ENCODE results near the gene RBM25.
"Not testable (repeated sequence)": the region's sequence is repeated elsewhere in the genome, so short reads cannot be mapped to it uniquely, and the experiment has no call there.

The RBM25 gene

DNA sequence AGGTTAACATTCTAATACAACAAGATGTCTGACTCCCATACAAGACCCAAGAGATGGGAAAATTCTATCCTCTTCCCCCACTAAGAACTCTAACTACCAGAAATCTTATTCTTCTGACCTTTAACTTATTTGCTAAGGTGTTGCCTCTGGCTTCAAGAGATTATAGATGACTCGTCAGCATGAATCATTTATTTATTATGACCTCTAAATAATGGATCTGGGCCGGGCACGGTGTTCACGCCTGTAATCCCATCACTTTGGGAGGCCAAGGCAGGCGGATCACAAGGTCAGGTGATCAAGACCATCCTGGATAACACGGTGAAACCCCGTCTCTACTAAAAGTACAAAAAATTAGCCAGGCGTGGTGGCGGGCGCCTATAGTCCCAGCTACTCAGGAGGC lies 42.3 kb upstream of the RBM25 start:
- H2BK5ac ChIP-seq (ENCODE audit: low read depth, low read length, poor library complexity); H3K23ac ChIP-seq (ENCODE audit: low read length); H3K4me3 ChIP-seq (ENCODE audit: low read depth, low read length); H3K79me1 ChIP-seq (ENCODE audit: low read length); H2AFZ ChIP-seq (ENCODE audit: insufficient read depth, low read length, poor library complexity); H3K79me2 ChIP-seq (ENCODE audit: control insufficient read depth, insufficient read depth, low read length, poor library complexity); H4K8ac ChIP-seq (ENCODE audit: low read depth, low read length); H3K27ac ChIP-seq (ENCODE audit: low read depth, low read length); H3K9me3 ChIP-seq (ENCODE audit: insufficient read depth, low read depth, low read length); H3K18ac ChIP-seq (ENCODE audit: low read length); H2BK12ac ChIP-seq (ENCODE audit: low read length); H3K4ac ChIP-seq (ENCODE audit: low read depth, low read length); H4K91ac ChIP-seq (ENCODE audit: low read depth, low read length); H4K12ac ChIP-seq (ENCODE audit: low read depth, low read length); H3K4me2 ChIP-seq (ENCODE audit: low read length); H3K4me1 ChIP-seq (ENCODE audit: control insufficient read depth in 1 of 2, insufficient read depth in 2 of 2, low read length in 2 of 2); DNase-seq; H2AK5ac ChIP-seq (ENCODE audit: low read length); H3K27me3 ChIP-seq (ENCODE audit: insufficient read depth, low read length); H3K9ac ChIP-seq (ENCODE audit: low read length); H3K14ac ChIP-seq (ENCODE audit: low read length); H2BK120ac ChIP-seq (ENCODE audit: insufficient read depth, low read length, poor library complexity): not testable (repeated sequence)
- WGBS (ENCODE audit: extremely low coverage, insufficient coverage, insufficient read length), result no CpG with 5 or more reads among the region's 10 CpGs
- peaks cover 11 to 12% of the 10 kb centered on the region in 2 experiments for H3K36me3 ChIP-seq (ENCODE audit: control insufficient read depth in 1 of 2, insufficient read depth in 2 of 2, low read length in 2 of 2)

DNA sequence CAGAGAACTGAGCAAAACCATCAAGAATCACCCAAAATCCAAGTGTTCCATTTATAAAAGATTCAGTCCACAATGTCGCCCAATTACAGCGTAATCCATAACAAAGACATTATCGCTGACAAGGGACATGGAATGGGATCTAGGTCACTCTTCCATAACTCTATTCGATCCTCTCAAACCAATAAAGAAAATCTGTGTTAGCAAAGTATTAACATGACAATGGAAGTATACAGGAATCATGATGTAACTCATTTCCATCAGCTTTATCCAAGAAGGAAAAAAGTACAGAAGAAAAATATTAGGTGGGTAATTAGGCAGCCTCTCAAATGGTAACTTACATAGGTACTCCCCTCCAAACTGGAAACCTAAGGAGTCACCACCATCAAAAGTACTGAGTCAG lies 36.3 kb upstream of the RBM25 start:
- no peak overlapping the region for H2BK5ac ChIP-seq (ENCODE audit: low read depth, low read length, poor library complexity)
- no peak overlapping the region for H2AFZ ChIP-seq (ENCODE audit: insufficient read depth, low read length, poor library complexity)
- H2AK5ac ChIP-seq (ENCODE audit: low read length), result no peak overlapping the region
- no peak overlapping the region for H2BK12ac ChIP-seq (ENCODE audit: low read length)
- no peak overlapping the region for H4K8ac ChIP-seq (ENCODE audit: low read depth, low read length)
- WGBS (ENCODE audit: extremely low coverage, insufficient coverage, insufficient read length), result no CpG with 5 or more reads among the region's 4 CpGs
- no peak overlapping the region for H4K91ac ChIP-seq (ENCODE audit: low read depth, low read length)
- H3K9me3 ChIP-seq (ENCODE audit: insufficient read depth, low read depth, low read length), result no peaks in the 10 kb centered on the region
- no peak overlapping the region for H3K9ac ChIP-seq (ENCODE audit: low read length)
- no peak overlapping the region for H4K12ac ChIP-seq (ENCODE audit: low read depth, low read length)
- H3K4me1 ChIP-seq (ENCODE audit: control insufficient read depth in 1 of 2, insufficient read depth in 2 of 2, low read length in 2 of 2), result peaks cover 0 to 3% of the 10 kb centered on the region in 2 experiments
- no peaks in the 10 kb centered on the region for H3K79me2 ChIP-seq (ENCODE audit: control insufficient read depth, insufficient read depth, low read length, poor library complexity)
- H3K4me3 ChIP-seq (ENCODE audit: low read depth, low read length), result no peak overlapping the region
- no peak overlapping the region for H2BK120ac ChIP-seq (ENCODE audit: insufficient read depth, low read length, poor library complexity)
- H3K23ac ChIP-seq (ENCODE audit: low read length), result no peak overlapping the region
- no peak overlapping the region for H3K4ac ChIP-seq (ENCODE audit: low read depth, low read length)
- DNase-seq, result no peak
- H3K14ac ChIP-seq (ENCODE audit: low read length), result no peak overlapping the region
- no peak overlapping the region for H3K18ac ChIP-seq (ENCODE audit: low read length)
- no peak overlapping the region for H3K27ac ChIP-seq (ENCODE audit: low read depth, low read length)
- H3K79me1 ChIP-seq (ENCODE audit: low read length), result no peaks in the 10 kb centered on the region
- peaks cover 12 to 24% of the 10 kb centered on the region in 2 experiments for H3K36me3 ChIP-seq (ENCODE audit: control insufficient read depth in 1 of 2, insufficient read depth in 2 of 2, low read length in 2 of 2)
- H3K4me2 ChIP-seq (ENCODE audit: low read length), result no peak overlapping the region
- no peaks in the 10 kb centered on the region for H3K27me3 ChIP-seq (ENCODE audit: insufficient read depth, low read length)

DNA sequence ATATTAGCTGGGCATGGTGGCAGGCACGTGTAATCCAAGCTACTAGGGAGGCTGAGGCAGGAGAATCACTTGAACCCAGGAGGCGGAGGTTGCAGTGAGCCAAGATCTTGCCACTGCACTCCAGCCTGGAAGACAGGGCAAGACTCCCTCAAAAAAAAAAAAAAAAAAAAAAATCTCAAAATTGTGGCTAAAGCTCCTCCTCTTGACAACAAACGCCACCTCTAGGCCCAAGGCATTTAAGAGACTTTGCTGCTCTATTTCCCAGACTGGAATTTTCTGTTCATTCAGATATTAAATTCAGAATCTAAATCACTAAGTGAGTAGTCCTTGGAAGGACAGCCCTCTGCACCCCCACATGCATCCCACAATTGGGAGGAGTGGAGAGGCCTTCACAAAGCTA lies 32.8 kb upstream of the RBM25 start:
- no peak overlapping the region for H2BK5ac ChIP-seq (ENCODE audit: low read depth, low read length, poor library complexity)
- no peak overlapping the region for H3K4me2 ChIP-seq (ENCODE audit: low read length)
- no peak overlapping the region for H2AK5ac ChIP-seq (ENCODE audit: low read length)
- peak in 1 of 2 donors; percentile 23 for DNase-seq
- peaks cover 8 to 16% of the 10 kb centered on the region in 2 experiments for H3K36me3 ChIP-seq (ENCODE audit: control insufficient read depth in 1 of 2, insufficient read depth in 2 of 2, low read length in 2 of 2)
- no peaks in the 10 kb centered on the region for H3K79me2 ChIP-seq (ENCODE audit: control insufficient read depth, insufficient read depth, low read length, poor library complexity)
- no peak overlapping the region for H3K18ac ChIP-seq (ENCODE audit: low read length)
- H3K27me3 ChIP-seq (ENCODE audit: insufficient read depth, low read length), result no peaks in the 10 kb centered on the region
- no peak overlapping the region for H3K27ac ChIP-seq (ENCODE audit: low read depth, low read length)
- H2BK120ac ChIP-seq (ENCODE audit: insufficient read depth, low read length, poor library complexity), result no peak overlapping the region
- H3K14ac ChIP-seq (ENCODE audit: low read length), result no peak overlapping the region
- H4K91ac ChIP-seq (ENCODE audit: low read depth, low read length), result no peak overlapping the region
- no CpG with 5 or more reads among the region's 3 CpGs for WGBS (ENCODE audit: extremely low coverage, insufficient coverage, insufficient read length)
- H3K79me1 ChIP-seq (ENCODE audit: low read length), result no peaks in the 10 kb centered on the region
- H3K9me3 ChIP-seq (ENCODE audit: insufficient read depth, low read depth, low read length), result no peaks in the 10 kb centered on the region
- no peak overlapping the region for H2AFZ ChIP-seq (ENCODE audit: insufficient read depth, low read length, poor library complexity)
- no peak overlapping the region for H3K9ac ChIP-seq (ENCODE audit: low read length)
- H2BK12ac ChIP-seq (ENCODE audit: low read length), result no peak overlapping the region
- no peak overlapping the region for H3K23ac ChIP-seq (ENCODE audit: low read length)
- H3K4me1 ChIP-seq (ENCODE audit: control insufficient read depth in 1 of 2, insufficient read depth in 2 of 2, low read length in 2 of 2), result peaks cover 0 to 3% of the 10 kb centered on the region in 2 experiments
- no peak overlapping the region for H3K4me3 ChIP-seq (ENCODE audit: low read depth, low read length)
- no peak overlapping the region for H3K4ac ChIP-seq (ENCODE audit: low read depth, low read length)
- no peak overlapping the region for H4K12ac ChIP-seq (ENCODE audit: low read depth, low read length)
- no peak overlapping the region for H4K8ac ChIP-seq (ENCODE audit: low read depth, low read length)

DNA sequence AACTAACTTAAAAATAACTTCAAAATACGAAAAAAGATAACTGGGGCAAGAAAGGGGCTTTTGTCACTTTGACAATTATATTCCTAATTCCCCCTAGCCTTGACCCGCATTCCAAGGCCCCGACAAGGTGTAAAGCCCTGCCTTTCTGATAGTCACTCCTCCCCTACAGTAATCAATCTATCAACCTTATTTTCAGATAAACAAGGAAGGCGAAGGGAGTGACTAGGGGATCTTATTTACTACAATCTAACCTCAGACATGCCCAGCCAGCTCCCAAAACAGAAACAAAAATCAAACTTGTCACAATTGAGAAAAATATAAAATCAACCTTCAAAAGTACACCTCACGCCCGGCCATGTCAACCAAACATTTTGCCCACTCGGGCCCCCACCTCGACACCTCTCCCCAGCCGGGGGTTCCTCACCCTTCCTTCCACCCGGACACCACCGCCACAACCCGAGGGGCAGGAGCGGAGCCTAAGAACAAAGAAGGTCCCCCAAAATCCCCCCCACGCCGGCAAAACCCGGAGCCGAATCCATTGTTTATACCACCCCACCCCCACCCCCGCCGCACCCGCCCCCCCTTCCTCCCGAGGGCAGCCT lies 32.0 kb upstream of the RBM25 start:
- no peaks in the 10 kb centered on the region for H3K79me2 ChIP-seq (ENCODE audit: control insufficient read depth, insufficient read depth, low read length, poor library complexity)
- H3K27me3 ChIP-seq (ENCODE audit: insufficient read depth, low read length), result no peaks in the 10 kb centered on the region
- peak overlapping the region; percentile 33 for H2BK5ac ChIP-seq (ENCODE audit: low read depth, low read length, poor library complexity)
- H3K36me3 ChIP-seq (ENCODE audit: control insufficient read depth in 1 of 2, insufficient read depth in 2 of 2, low read length in 2 of 2), result peaks cover 5 to 14% of the 10 kb centered on the region in 2 experiments
- H3K4ac ChIP-seq (ENCODE audit: low read depth, low read length), result no peak overlapping the region
- no peaks in the 10 kb centered on the region for H3K9me3 ChIP-seq (ENCODE audit: insufficient read depth, low read depth, low read length)
- peaks cover 0 to 3% of the 10 kb centered on the region in 2 experiments for H3K4me1 ChIP-seq (ENCODE audit: control insufficient read depth in 1 of 2, insufficient read depth in 2 of 2, low read length in 2 of 2)
- DNase-seq, result no peak
- no peaks in the 10 kb centered on the region for H3K79me1 ChIP-seq (ENCODE audit: low read length)
- no peak overlapping the region for H3K18ac ChIP-seq (ENCODE audit: low read length)
- no peak overlapping the region for H2AK5ac ChIP-seq (ENCODE audit: low read length)
- H3K4me3 ChIP-seq (ENCODE audit: low read depth, low read length), result peak overlapping the region; percentile 91
- H4K12ac ChIP-seq (ENCODE audit: low read depth, low read length), result no peak overlapping the region
- H2BK120ac ChIP-seq (ENCODE audit: insufficient read depth, low read length, poor library complexity), result no peak overlapping the region
- no CpG with 5 or more reads among the region's 21 CpGs for WGBS (ENCODE audit: extremely low coverage, insufficient coverage, insufficient read length)
- H2AFZ ChIP-seq (ENCODE audit: insufficient read depth, low read length, poor library complexity), result no peak overlapping the region
- no peak overlapping the region for H4K8ac ChIP-seq (ENCODE audit: low read depth, low read length)
- H3K4me2 ChIP-seq (ENCODE audit: low read length), result peak overlapping the region; percentile 92
- H3K23ac ChIP-seq (ENCODE audit: low read length), result no peak overlapping the region
- peak overlapping the region; percentile 71 for H4K91ac ChIP-seq (ENCODE audit: low read depth, low read length)
- peak overlapping the region; percentile 63 for H3K9ac ChIP-seq (ENCODE audit: low read length)
- H2BK12ac ChIP-seq (ENCODE audit: low read length), result no peak overlapping the region
- no peak overlapping the region for H3K14ac ChIP-seq (ENCODE audit: low read length)
- H3K27ac ChIP-seq (ENCODE audit: low read depth, low read length), result peak overlapping the region; percentile 58

Measured in trophoblast cell (in vitro differentiated cells and primary cell).